ENCODE results near the gene ERAS.

Gene ERAS, protein sequence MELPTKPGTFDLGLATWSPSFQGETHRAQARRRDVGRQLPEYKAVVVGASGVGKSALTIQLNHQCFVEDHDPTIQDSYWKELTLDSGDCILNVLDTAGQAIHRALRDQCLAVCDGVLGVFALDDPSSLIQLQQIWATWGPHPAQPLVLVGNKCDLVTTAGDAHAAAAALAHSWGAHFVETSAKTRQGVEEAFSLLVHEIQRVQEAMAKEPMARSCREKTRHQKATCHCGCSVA

GRCh38 chrX:48826135-48826875 lies at the start of gene ERAS:
Gene ERAS (plus strand): TSS chrX:48826513. CDS start chrX:48829124, 2,611 bp downstream.
- DNase-seq (ENCODE audit: low read depth, low spot score), result no peak

- DNase-seq (ENCODE audit: low read depth, low spot score), result no peak
Measured at GRCh38 chrX:48776818-48777439, 49.4 kb upstream of the ERAS start.

DNA sequence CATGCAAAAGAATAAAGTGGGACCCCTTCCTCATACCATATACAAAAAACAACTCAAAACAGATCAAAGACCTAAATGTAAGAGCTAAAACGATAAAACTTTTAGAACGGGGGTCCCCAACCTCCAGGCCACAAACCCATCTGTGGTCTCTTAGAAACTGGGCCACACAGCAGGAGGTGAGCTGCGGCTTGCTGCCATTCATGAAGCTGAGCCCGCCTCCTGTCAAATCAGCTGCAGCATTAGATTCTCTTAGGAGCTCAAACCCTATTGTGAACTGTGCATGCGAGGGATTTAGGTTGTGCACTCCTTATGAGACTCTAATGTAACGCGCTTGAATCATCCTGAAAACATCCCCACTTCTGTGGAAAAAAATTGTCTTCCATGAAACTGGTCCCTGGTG lies 46.9 kb upstream of the ERAS start:
- no peak for DNase-seq (ENCODE audit: low read depth, low spot score)

DNA sequence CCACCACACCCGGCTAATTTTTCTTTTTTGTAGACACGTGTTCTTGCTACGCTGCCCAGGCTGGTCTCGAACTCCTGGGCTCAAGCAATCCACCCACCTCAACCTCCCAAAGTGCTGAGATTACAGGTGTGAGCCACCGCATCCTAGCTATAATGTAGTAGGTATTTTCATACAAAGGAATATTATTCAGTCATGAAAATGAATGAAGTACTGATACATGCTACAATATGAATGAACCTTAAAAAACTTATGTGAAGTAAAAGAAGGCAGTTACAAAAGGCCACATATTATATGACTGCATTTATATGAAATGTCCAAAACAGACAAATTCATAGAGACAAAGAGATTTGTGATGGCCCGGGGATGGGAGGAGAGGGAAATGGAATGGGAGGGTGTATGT lies 44.6 kb upstream of the ERAS start:
- DNase-seq (ENCODE audit: low read depth, low spot score), result no peak

DNA sequence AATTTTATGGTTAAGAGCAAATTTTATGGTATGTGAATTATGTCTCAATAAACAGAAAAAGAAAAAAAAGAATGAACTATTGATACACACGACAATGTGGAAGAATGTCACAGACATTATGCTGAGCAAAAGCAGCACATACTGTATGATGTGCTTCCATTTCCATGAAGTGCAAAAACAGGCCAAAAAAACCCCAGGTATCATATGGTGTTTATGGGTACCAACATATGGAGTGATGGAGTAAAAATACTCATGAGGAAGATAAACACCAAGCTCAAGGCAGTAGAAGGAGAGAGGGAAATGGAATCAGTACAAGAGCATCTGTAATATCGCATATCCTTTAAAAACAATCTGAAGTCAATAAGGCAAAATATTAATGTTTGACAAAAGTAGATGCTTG lies 44.1 kb upstream of the ERAS start:
- no peak for DNase-seq (ENCODE audit: low read depth, low spot score)

DNA sequence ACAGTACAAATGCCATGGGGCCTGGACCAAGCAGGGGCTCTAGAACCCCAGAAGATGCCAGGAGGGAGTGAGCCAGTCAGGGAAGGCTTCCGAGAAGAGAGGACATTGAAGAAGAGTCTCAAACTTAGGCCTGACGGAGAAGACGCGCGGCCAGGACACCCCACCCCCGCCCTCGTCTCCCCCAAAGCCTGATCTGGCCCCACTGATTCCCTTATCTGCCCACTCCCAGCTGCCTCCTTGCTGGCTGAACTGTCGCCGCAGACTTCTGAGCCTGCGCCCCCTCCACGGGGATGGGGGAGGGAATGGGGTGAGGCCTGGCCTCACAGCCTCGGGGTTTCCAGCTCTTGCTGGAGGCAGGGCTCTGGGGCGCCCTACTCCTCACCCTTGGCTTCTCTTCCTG lies 43.5 kb upstream of the ERAS start:
- DNase-seq (ENCODE audit: low read depth, low spot score), result no peak

DNA sequence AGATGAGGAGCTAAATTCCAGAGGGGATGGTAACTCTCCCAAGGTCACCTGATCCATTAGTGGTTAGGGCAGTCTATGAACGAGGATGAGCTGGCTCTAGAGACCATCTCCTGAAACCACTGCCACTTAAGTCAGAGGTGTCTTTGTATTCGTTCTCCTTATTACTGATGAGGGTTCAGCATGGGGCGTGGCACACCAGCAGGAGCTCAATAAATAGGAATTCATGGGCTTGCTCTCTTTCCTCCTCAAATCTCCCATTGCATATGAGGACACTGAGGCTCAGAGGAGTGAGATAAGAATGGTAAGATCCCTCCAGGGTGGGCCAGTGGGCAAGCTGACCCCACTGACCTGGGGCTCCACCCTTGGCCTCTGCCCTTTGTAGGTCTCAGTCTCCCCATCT lies 41.6 kb upstream of the ERAS start:
- no peak for DNase-seq (ENCODE audit: low read depth, low spot score)

DNA sequence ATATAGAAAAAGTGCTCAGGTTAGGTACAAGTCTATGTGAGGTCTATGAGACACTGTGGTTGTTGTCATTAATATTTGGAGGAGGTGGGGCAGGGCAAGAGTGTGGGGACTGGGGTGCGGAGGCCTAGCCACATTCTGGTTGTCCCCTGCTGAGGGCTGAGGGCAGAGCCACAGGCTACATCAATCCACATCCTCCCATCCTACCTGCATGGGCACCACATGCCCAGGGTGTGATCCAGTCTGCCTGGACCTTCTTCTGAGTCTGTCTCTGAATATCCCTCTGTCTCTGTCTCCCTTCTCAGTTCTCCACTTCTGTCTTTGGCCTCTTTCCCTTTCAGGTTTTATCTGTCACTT lies 41.1 kb upstream of the ERAS start:
- no peak for DNase-seq (ENCODE audit: low read depth, low spot score)

- DNase-seq (ENCODE audit: low read depth, low spot score), result no peak
Measured at GRCh38 chrX:48785540-48786214, 40.6 kb upstream of the ERAS start.

- no peak for DNase-seq (ENCODE audit: low read depth, low spot score)
Measured at GRCh38 chrX:48786341-48786800, 39.9 kb upstream of the ERAS start, which contains the start of gene GATA1. Gene GATA1 (plus strand): TSS chrX:48786590. CDS start chrX:48791110, 4,520 bp downstream.

DNA sequence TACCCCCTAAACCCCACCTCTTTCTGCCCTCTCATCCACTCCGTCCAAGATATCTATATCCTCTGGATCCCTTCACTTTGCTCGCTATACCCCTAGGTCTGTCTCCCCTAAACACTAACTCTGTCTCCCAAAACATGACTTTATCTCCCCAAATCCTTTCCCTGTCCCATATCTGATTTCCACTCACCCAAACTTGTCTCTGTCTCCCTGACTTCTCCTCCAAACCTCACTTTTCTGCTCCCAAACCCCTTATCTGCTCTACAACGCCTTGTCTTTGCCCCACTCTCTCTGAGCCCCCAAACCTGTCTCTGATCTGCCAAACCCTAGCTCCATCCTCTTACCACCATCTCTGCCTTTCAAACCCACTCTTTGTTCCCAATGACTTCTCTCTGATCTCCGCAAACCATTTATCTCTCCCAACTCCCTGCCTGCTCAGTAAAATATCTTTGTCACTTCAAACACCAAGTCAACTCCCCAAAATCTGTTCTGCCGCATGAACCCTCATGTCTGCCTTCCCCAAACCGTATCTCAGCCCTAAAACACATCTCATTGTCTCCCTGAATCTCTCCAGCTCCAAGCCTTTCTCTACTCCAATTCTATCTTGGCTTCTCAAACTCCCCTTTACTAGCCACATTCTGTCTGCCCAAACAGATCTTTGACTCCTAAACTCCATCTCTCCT lies 39.3 kb upstream of the ERAS start:
- no peak for DNase-seq (ENCODE audit: low read depth, low spot score)

DNA sequence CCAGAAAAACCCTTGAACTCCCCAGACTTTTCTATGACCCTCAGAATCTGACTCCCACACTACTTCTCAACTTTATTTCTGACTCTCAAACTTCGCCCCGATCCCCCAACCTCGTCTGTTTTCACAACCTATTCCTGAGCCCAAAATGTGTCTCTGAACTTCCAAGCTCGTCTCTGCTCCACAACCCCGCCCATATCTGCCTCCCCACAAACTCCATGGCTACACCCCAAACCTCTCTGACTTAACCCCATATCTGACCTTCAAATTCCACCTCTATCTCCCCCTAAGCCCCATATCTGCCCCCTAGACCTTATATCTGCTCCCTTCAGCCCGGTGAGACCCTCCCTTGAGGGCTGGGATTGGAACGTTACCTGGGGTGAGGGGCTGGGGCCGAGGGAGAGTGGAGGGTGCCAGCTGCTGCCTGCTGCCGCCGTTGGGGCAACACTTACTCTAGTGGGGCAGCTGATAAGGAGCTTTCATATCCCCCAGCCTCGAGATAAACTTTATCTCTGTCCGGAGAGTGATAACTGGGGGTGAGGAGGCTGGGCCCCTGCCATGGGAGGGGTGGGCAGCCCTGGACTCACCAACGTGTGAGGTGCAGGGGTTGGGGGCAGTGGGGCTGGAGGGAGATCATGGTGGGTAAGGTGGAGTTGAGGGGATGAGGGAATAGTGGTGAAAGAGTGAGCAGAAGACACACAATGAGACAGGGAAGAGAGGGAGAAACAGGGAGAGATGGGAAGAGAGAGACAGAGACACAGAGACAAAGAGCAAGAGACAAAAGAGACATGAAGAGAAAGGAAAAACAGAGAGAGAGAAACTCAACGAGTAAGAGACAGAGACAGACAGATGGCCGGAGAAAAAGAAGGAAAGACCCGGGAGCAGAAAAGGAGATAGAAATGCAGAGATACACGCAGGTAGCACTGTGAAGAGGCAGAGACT lies 38.5 kb upstream of the ERAS start:
- DNase-seq (ENCODE audit: low read depth, low spot score), result no peak

DNA sequence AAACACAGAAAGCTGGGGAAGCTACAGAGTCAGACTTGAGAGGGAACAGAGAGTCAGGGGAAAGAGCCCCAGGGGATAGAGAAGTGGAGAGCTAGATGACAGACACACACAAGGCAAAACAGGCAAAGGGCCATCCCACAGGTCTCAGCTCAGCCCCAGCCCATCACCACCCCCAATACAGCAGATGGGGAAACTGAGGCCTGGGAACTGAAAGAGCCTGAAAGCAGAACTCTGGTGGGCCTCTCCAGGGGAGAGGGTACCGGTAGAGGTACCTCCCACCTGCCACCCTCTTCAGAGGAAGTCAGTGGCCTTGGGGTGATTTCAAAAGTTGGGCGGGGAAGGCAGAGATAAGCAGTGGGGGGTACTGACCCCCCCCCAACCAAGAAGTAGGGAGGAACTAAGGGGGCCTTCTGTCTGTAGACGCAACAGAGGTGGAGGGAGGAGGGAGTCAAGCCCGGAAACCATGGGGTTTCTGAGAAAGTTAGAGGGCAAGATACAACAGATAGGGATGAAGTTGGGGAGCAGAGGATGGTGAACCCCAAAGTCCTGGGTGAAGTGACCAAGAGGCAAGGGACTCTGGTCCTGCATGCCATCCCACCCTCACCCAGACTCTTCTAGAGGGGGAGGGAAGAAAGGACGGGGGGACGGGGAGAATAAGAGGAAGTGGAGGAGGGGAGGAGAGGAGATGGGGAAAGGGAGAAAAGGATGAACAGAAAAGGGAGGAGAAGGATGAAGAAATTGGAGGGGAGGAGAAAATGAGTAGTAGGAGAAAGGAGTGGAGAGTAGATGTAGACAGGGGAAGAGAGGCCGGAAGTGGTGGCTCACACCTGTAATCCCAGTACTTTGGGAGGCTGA lies 36.7 kb upstream of the ERAS start:
- no peak for DNase-seq (ENCODE audit: low read depth, low spot score)

DNA sequence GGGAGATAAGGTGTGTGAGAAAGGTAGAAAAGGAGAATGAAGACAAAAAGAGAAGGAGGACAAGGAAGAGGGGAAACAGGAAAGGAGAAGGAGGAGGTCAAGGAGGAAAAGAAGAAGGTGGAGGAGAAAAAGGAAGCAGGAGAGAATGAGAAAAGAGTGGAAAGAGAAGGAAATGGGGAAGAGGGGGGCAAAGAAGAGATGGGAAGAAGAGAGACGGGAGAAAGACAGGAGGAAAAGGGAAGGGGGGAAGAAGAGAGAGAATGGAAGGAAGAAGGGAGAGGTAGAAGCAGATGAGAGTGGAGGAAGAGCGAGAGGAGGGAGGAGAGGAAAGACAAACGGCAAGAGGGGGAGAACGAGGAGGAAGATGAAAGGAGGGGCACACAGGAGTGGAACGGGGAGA lies 35.8 kb upstream of the ERAS start:
- DNase-seq (ENCODE audit: low read depth, low spot score), result no peak

DNA sequence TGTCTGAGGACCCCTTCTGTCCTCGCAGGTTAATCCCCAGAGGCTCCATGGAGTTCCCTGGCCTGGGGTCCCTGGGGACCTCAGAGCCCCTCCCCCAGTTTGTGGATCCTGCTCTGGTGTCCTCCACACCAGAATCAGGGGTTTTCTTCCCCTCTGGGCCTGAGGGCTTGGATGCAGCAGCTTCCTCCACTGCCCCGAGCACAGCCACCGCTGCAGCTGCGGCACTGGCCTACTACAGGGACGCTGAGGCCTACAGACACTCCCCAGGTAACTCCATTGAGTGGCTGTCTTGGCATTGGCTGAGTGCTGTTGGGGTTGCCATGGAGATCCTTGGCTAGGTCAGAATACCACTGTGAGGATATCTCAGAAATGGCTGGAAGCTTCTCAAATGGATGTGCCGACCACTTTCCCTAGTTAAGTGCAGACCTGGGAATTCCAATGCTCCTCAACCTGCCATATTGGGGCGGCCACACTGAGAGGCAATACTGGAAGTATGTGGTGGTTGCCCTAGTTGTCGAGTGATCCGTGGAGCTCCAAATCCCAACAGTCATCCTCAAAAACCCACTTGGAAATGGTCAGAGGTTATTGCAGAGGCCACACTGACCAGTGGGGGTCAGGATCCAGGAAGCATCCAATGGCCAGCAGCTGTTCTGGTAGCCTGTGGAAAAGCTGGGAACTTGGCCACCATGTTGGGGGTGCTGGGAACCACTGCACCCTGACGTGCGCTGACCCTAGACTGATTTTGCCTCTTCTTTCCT lies 35.1 kb upstream of the ERAS start:
- no peak for DNase-seq (ENCODE audit: low read depth, low spot score)

DNA sequence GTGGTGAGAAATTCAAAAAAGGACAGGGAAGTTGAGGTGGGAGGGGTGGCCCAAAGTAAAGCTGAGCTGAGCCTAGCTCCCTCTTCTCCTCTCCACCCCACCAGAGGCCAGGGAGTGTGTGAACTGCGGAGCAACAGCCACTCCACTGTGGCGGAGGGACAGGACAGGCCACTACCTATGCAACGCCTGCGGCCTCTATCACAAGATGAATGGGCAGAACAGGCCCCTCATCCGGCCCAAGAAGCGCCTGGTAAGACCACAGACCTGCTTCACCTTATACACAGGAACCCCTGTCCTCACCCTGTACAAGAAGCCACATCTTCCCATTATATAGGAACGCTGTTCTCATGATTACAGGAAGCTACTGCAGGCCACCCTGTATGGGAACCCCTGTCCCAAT lies 34.1 kb upstream of the ERAS start:
- no peak for DNase-seq (ENCODE audit: low read depth, low spot score)

- no peak for DNase-seq (ENCODE audit: low read depth, low spot score)
Measured at GRCh38 chrX:48793935-48794334, 32.4 kb upstream of the ERAS start.

DNA sequence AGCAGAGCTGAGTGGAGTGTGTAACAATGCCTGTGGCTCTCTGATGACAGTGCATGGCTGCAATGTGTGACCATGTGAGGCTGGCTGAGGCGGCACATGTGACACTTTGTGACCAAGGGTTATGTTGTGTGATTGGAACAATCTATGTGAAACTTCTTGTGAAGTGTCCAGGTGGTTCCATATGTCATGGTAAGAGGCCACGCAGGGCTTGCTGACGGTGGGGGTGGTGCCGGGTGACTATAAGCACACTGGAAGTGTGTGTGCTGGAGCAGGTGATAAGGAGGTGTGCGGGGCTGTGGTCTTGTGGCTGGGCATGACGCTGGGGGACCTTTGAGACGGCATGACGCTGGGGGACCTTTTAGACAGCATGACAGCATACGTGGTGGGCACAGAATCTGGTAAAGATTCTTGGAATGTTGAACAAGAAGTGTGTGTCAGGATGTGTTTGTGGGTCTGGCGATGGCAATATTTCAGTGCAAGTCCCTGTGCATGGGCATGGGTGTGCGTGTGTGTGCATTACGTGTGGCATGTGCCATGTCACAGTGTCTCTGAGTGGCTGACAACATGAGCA lies 31.9 kb upstream of the ERAS start:
- DNase-seq (ENCODE audit: low read depth, low spot score), result no peak
